ENCODE measurements around the gene EEF1AKMT4. TPM values are rescaled to one million over a fixed set of nuclear protein-coding genes. Genes with fewer than 3 reads are reported as not detected.

The EEF1AKMT4 gene
- total and polyA plus RNA-seq, 8 donors = 1.8 to 5.3 (median 2.9) TPM

DNA sequence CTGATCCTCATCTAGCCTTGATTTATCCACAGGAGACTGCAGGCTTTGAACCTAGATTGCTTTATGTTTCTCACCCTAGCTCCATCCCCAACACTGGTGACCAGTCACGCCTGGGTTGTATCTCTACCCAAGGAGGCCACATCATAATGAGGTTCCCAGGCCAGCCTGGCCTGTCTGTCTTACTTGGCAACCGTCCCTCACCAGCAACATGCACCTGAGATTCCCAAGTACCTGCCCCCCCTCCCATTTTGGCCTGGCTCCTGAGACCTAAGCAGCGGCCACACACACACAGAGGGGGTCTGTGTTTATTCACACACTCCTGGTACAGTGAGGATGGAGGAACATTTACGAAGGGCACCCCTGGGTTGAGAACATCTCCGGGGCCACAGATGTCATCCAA lies 9.5 kb downstream of the EEF1AKMT4 start:
- DNase-seq = peak in 1 of 6 donors; percentile 51
- Histone ChIP-seq H3K4me1 (no peaks in the 10 kb centered on the region), H3K4me3 (no peak overlapping the region), H3K27ac (no peak overlapping the region), H3K9me3 (no peaks in the 10 kb centered on the region), H3K36me3 (no peaks in the 10 kb centered on the region), H3K27me3 (no peaks in the 10 kb centered on the region)
- FAIRE-seq = no peak
- no peak for ATAC-seq
- 85 to 86% methylated on average over 5 of the region's 5 CpGs for WGBS, 2 donors
- intact Hi-C loops (cut with DNase I) = no loop called here
- TF ChIP-seq, protein P1, sequence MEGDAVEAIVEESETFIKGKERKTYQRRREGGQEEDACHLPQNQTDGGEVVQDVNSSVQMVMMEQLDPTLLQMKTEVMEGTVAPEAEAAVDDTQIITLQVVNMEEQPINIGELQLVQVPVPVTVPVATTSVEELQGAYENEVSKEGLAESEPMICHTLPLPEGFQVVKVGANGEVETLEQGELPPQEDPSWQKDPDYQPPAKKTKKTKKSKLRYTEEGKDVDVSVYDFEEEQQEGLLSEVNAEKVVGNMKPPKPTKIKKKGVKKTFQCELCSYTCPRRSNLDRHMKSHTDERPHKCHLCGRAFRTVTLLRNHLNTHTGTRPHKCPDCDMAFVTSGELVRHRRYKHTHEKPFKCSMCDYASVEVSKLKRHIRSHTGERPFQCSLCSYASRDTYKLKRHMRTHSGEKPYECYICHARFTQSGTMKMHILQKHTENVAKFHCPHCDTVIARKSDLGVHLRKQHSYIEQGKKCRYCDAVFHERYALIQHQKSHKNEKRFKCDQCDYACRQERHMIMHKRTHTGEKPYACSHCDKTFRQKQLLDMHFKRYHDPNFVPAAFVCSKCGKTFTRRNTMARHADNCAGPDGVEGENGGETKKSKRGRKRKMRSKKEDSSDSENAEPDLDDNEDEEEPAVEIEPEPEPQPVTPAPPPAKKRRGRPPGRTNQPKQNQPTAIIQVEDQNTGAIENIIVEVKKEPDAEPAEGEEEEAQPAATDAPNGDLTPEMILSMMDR (IDR thresholded peaks at IDR 0.05) = no peak

DNA sequence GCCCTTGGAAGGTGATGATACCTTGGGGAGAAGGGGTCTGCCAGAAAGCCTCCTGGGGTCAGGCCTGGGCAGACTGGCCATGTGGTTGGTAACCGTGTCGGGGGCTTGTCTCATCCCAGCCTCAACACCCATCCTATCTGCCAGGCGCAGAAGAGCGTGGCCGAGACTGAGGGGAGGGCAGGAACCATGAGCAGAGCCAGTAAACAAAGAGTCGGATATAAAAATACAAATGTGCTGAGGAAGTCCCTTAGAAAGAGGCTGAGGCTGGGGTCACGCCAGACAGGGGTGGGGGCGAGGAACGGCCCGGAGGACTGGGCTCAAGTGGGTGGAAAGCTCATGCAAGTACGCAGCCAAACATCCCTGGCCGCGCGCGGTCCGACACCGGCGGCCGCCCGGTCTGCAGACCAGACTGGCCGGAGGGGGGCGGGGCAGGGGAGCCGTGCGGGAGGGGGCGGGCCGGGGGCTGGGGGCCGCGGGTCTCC lies 10.0 kb downstream of the EEF1AKMT4 start:
- H3K36me3 ChIP-seq = no peaks in the 10 kb centered on the region
- TF ChIP-seq, protein P1 (IDR thresholded peaks at IDR 0.05) = no peak
- peak overlapping the region in 2 of 4 donors; percentile 69 to 78 for H3K4me3 ChIP-seq
- 16% methylated on average over 21 to 28 of the region's 28 CpGs for WGBS, 2 donors
- H3K4me1 ChIP-seq = no peaks in the 10 kb centered on the region
- no peak for ATAC-seq
- FAIRE-seq = no peak
- H3K9me3 ChIP-seq = no peaks in the 10 kb centered on the region
- H3K27ac ChIP-seq = no peak overlapping the region
- DNase-seq = peak in 2 of 6 donors; percentile 45 to 73
- intact Hi-C loops (cut with DNase I) = no loop called here
- no peaks in the 10 kb centered on the region for H3K27me3 ChIP-seq

DNA sequence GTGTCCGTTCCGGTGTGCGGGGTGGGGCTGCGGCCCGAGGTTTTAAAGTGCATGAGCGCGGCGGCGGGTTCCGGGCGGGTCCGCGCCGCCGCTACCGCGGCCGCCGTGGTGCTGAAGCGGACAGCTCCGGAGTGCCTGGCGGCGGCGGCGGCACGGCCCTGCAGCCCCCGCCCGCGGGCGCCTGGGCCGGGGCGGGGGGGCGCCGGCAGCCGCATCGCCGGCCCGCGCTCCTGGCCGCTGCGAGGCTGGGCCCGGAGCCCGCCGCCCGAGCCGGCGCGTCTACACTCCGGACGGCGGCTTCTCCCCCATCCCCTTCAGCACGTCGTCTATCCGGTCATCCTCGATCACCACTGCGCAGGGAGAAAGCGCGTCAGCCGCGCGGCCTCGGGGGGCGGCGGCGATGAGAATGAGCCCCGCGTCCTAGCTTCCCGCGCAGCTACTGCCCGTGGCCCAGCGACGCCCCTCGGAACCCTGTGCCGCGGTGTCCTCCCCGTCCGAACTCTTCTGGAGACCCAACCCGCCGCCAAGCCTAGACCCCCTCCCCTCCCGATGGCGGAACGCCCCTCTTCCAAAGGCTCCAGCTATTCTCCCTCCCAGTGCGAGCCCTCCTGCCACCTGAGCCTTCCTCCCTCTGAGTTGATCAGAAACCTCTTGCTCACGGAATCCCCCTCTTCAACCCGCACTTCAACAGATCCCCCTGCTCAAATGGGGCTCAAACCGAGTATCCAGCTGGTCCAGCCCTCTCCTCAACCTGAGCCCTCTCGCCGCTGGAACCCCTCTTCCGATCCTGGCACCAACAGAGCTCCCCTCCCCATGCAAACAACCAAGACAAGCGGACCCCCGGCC lies 10.6 kb downstream of the EEF1AKMT4 start:
- Histone ChIP-seq H3K36me3 (no peaks in the 10 kb centered on the region), H3K27ac (peak overlapping the region; percentile 49 to 70 (median 59)), H3K27me3 (no peaks in the 10 kb centered on the region), H3K4me3 (peak overlapping the region; percentile 31 to 78 (median 61)), H3K4me1 (no peaks in the 10 kb centered on the region), H3K9me3 (no peaks in the 10 kb centered on the region)
- WGBS, 2 donors = 1% methylated on average over 47 to 91 of the region's 91 CpGs
- FAIRE-seq (no peak), ATAC-seq (peak; percentile 7 to 34 (median 12)), DNase-seq (peak; percentile 38 to 87 (median 60))
- TF ChIP-seq, protein P1 (IDR thresholded peaks at IDR 0.05) = no peak
- intact Hi-C loops (cut with DNase I) = no loop called here

DNA sequence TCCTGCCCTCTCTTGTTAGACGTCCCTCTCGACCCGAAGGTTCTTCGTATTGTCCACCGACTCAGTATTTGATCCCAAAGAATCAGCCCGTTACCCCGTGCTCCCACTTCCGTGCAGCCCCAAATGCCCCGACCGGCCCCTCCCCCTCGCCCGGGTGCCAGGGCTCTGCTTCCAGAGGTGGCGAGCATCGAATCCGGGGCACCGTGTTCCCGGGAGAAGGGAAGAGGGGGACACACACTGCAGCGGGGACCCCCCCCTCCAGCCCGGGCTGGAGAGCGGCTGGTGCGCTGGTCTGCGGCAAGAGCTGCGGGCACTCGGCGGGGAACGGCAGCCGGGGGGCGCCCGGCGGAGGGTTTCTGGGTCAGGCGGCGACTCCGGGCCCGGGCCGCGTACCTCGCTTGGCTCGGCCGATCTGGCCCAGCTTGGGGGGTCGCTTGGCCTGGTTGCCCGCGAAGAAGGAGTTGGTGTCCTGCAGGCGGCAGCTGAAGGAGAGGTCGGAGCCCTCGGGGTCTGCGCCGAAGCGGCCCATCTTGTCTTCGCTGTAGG lies 11.3 kb downstream of the EEF1AKMT4 start:
- Histone ChIP-seq H3K9me3 (no peaks in the 10 kb centered on the region), H3K4me1 (no peaks in the 10 kb centered on the region), H3K4me3 (peak overlapping the region; percentile 31 to 78 (median 61)), H3K27ac (peak overlapping the region; percentile 49 to 70 (median 59)), H3K27me3 (no peaks in the 10 kb centered on the region), H3K36me3 (no peaks in the 10 kb centered on the region)
- WGBS, 2 donors = 1% methylated on average over 44 to 49 of the region's 49 CpGs
- intact Hi-C loops (cut with DNase I) = no loop called here
- FAIRE-seq (no peak), DNase-seq (peak; percentile 42 to 87 (median 68)), ATAC-seq (peak in 1 of 4 donors; percentile 0)
- TF ChIP-seq, protein P1 (IDR thresholded peaks at IDR 0.05) = no peak
